ENCODE results near the gene UBE2I. TPM values are rescaled to one million over a fixed set of nuclear protein-coding genes. Genes with fewer than 3 reads are reported as not detected.

UBE2I gene
- total RNA-seq, 1 donor from 2014 or later: 256 TPM

- Mint-ChIP-seq H3K9me3 (ENCODE audit: unreplicated experiment) (no peaks in the 10 kb centered on the region), H3K27ac (ENCODE audit: unreplicated experiment) (no peak overlapping the region), H3K27me3 (ENCODE audit: unreplicated experiment) (peaks cover 7% of the 10 kb centered on the region), H3K4me1 (ENCODE audit: low read depth, unreplicated experiment) (no peaks in the 10 kb centered on the region), H3K4me3 (ENCODE audit: unreplicated experiment) (no peak overlapping the region), H3K36me3 (ENCODE audit: unreplicated experiment) (no peaks in the 10 kb centered on the region)
- no peak for TF ChIP-seq CTCF (IDR thresholded peaks at IDR 0.05; ENCODE audit: partially characterized antibody, unreplicated experiment)
- DNase-seq: no peak
These were observed 57.4 kb downstream of the UBE2I start for GRCh38 chr16:1366712-1367299.

- no peak for DNase-seq
- H3K27ac Mint-ChIP-seq (ENCODE audit: unreplicated experiment): no peak overlapping the region
- H3K36me3 Mint-ChIP-seq (ENCODE audit: unreplicated experiment): no peaks in the 10 kb centered on the region
- H3K27me3 Mint-ChIP-seq (ENCODE audit: unreplicated experiment): peaks cover 7% of the 10 kb centered on the region
- H3K4me1 Mint-ChIP-seq (ENCODE audit: low read depth, unreplicated experiment): no peaks in the 10 kb centered on the region
- no peak for TF ChIP-seq CTCF (IDR thresholded peaks at IDR 0.05; ENCODE audit: partially characterized antibody, unreplicated experiment)
- no peak overlapping the region for H3K4me3 Mint-ChIP-seq (ENCODE audit: unreplicated experiment)
- H3K9me3 Mint-ChIP-seq (ENCODE audit: unreplicated experiment): no peaks in the 10 kb centered on the region
These were observed 58.2 kb downstream of the UBE2I start for GRCh38 chr16:1367486-1368174.

- no peaks in the 10 kb centered on the region for H3K4me1 Mint-ChIP-seq (ENCODE audit: low read depth, unreplicated experiment)
- H3K27ac Mint-ChIP-seq (ENCODE audit: unreplicated experiment): no peak overlapping the region
- TF ChIP-seq CTCF (IDR thresholded peaks at IDR 0.05; ENCODE audit: partially characterized antibody, unreplicated experiment): no peak
- peaks cover under 1% of the 10 kb centered on the region for H3K9me3 Mint-ChIP-seq (ENCODE audit: unreplicated experiment)
- peaks cover 4% of the 10 kb centered on the region for H3K27me3 Mint-ChIP-seq (ENCODE audit: unreplicated experiment)
- no peak overlapping the region for H3K4me3 Mint-ChIP-seq (ENCODE audit: unreplicated experiment)
- DNase-seq: no peak
- no peaks in the 10 kb centered on the region for H3K36me3 Mint-ChIP-seq (ENCODE audit: unreplicated experiment)
These were observed 61.9 kb downstream of the UBE2I start for GRCh38 chr16:1371054-1371978.

- no peak overlapping the region for H3K4me3 Mint-ChIP-seq (ENCODE audit: unreplicated experiment)
- H3K27me3 Mint-ChIP-seq (ENCODE audit: unreplicated experiment): peaks cover 4% of the 10 kb centered on the region
- H3K9me3 Mint-ChIP-seq (ENCODE audit: unreplicated experiment): peaks cover 2% of the 10 kb centered on the region
- no peak overlapping the region for H3K27ac Mint-ChIP-seq (ENCODE audit: unreplicated experiment)
- no peak for TF ChIP-seq CTCF (IDR thresholded peaks at IDR 0.05; ENCODE audit: partially characterized antibody, unreplicated experiment)
- no peak for DNase-seq
- H3K4me1 Mint-ChIP-seq (ENCODE audit: low read depth, unreplicated experiment): no peaks in the 10 kb centered on the region
- no peaks in the 10 kb centered on the region for H3K36me3 Mint-ChIP-seq (ENCODE audit: unreplicated experiment)
These were observed 63.0 kb downstream of the UBE2I start for GRCh38 chr16:1372292-1372950.
